DMS153 (cell line): ENCODE measurements around the gene HK1.
A peak's percentile ranks its signal among the peaks of the same experiment; 100 is the strongest.
"Not testable (repeated sequence)": the region's sequence is repeated elsewhere in the genome, so short reads cannot be mapped to it uniquely, and the experiment has no call there.

Experiments used
- DNase-seq: peaks from one replicate; lab custom pipeline; 2025; lab: John Stamatoyannopoulos, UW

Gene HK1

DNA sequence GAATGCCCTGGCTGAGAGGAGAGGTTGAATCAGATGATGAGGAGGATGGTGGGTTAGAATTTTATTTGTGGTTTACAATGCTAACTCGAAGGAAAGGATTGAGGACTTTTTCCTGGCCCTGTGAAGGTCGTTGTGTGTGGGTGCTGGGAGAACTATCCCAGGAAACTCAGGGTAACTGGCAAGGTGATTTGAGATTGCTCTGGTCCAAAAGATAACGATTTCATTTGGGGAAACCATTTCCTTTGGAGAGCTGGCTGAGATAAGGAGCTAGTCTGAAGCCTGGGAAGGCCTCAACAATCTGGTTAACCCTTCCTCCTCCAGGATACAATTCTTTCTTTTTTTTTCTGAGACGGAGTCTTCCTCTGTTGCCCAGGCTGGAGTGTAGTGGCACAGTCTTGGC lies 33.0 kb downstream of the HK1 start:
- DNase-seq, result no peak

DNA sequence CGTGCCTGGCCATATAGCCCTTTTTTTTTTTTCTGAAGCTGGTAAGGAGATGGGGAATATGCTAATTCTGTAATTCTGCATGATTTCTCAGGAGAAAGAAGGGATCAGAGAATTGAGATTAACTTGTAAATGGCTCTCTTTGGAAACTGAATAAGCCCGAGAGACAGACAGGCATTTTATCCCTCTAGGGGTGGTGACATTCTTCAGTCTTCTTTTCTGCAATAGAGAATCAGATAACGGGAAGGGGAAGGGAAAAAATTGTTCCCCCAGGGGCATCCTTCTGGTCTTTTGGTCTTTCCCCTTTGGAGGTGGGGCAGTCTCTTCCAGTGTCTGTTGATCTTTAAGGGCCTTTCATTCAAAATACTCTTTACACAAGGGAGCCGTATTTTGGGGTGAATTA lies 34.2 kb downstream of the HK1 start:
- no peak for DNase-seq

DNA sequence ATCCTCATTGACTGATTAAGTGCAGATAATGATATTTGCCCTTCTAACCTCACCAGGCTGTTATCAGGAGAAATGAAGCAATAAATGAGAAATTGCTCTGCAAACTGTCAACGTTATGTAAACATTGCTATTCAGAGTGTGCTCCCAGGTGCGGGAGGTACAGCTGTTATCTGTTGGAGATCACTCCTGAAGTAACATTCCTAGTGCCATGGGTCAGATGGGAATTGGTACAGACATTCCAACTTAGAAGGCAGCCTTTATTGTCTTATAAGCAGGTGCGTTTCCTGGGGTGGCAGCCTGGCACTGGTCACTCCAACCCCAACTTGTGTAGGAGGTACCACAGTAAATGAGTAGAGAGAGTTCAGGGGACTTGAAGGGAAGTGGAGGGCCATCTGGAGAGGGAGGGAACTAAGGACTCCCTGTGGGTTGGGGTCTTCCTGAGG lies 36.8 kb downstream of the HK1 start:
- DNase-seq, result no peak

- DNase-seq, result no peak
These were observed 37.5 kb downstream of the HK1 start for GRCh38 chr10:69315610-69316312.

DNA sequence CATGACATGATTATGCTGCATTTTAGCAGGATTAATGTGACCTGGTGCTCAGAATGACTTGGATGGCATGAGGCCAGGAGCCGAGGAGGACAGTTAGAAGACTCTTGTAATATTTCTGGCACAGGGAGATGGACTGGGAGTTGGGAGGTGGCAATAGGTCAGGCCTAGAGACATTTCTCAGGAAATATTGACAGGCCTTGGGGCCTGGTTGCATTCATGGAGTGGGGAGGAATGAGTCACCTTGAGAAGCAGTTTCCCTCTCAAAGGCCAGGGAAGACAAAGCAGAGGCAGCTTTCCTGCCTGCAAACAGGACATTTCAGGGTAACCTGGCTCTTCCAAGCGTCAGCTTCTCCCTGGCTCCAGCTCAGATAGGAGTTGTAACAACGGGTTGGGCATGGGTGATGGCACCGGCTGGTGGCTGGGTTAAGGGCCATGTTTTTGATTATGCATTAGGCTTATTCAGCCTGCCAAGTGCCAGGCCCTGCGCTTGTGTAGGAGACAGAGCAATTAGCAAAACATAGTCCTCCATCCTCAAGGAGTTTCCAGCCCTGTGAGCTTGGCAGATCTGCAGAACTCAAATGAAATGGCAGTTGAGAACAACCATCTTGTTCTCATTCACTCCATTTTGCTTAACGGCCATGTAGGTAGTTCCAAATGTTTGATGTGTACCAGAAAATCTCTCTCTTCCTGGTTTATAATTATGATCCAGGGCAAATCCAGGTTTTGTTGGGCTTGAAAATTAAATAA lies 38.2 kb downstream of the HK1 start:
- DNase-seq, result no peak

DNA sequence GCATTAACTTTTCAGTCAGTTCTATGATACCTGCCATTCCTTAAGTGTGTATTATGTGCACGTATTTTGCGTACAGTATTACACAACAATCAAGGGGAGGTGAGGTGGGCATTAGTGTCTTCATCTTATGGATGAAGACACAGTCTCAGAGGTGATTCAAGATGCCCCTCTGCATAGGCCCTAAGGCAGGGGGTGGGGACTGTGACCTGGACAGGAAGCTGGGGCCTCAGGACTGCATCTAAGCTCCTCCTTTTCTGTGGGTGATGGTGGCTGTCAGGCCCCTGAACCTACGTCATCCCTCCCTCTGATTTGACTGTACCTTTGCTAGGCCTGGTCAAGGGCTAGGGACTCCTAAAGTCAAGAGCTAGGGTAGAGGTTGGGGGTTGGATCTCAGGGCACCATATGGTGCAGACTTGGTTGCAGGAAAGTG lies 38.9 kb downstream of the HK1 start:
- DNase-seq, result no peak

- no peak for DNase-seq
These were observed 39.4 kb downstream of the HK1 start for GRCh38 chr10:69317626-69318105.

DNA sequence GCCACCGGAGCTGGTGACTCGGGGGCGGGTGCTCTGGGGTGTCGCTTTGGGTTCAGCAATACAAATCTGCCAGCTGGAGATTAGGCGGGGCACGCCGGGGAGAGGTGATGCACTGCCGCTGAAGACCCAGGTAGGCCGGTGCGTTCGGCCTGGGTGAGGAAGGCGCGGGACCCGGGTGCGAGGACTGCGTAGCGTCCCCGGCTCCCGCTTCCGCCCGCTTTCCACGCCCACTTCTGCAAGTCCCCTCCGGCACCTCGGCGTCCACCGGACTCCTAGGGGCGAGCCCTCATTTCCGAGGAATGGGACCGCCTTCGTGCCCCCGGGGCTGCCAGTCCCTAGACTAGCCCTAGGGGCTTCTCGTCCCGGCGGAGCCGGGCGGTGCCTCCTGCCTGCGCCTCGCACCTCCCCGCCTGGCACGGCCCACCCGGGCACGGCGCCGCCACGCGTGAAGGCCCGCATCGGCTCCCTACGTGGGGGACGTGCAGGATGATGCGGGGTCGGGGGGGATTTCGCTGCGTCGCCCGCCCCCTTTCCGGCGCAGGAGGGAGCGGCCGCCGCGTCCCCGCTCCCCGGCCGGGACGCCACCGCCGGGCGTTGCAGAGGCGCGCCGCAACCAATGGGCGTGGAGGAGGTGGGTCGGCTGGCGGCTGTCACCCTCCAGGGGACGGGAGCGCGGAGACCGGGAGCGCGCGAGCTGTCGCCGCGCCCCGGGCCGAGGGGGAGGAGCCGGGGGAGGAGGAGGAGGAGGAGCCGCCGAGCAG lies 40.0 kb downstream of the HK1 start:
- DNase-seq, result peak; percentile 72

DNA sequence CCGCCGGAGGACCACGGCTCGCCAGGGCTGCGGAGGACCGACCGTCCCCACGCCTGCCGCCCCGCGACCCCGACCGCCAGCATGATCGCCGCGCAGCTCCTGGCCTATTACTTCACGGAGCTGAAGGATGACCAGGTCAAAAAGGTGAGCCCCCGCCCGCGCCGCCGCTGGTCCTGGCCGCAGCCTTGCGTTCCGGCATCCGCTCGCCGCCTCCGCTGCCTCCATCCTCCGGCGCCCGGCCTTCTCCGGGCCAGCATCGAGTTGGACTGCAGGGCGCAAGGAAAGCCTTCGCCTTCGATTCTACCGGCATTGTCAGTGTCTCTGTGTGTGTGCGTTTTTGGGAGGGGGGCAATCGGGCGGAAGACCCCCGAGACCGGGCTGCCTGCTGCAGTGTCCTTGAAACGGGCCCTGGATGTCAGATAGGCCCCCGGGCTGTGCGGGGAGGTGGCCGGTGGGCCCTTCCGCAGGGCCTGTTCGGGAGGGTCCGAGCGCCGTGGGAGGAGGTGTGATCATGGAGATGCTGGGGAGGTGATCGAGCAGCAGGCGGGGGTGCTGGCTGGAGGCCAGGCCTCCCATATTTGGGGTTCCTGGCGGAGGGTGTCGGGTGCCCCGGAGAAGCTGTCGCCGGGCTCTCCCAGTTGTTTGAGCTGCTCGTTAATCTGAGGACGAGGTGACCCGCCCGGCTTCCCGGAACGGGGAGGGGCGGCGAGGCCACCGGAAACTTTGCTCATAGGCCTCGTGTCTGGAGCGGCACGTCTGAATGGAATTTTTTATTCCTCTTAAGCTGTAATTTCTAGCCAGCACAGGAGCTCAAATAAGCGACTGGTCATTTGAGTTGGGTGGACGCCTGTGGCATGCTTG lies 40.8 kb downstream of the HK1 start:
- DNase-seq, result no peak

DNA sequence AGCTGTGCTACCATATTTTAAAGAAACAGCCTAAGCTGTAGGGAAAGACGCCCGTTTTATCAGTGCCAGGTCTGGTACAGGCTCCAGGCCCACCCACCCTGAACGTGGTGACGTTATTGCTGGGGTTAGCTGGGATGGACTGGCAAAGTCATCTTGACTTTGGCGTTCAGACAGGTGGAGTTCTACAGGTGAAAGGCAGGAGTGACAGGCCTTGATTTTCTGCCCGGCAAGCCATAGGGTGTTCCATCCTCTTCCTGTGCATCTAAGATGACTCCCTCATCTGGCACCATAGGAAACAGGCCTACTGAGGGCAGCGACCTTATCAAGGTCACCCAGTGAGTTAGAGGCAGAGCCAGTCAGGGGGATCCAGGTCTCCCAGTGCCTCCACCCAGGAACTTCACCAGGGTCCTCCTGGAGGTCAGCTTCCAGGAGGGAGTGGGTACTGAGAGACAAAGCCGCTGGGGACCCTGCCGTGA lies 41.6 kb downstream of the HK1 start:
- DNase-seq, result no peak

GRCh38 chr10:69320521-69320920 lies 42.2 kb downstream of the HK1 start:
- DNase-seq, result no peak

- DNase-seq, result no peak
These were observed 42.9 kb downstream of the HK1 start for GRCh38 chr10:69321039-69321715.

DNA sequence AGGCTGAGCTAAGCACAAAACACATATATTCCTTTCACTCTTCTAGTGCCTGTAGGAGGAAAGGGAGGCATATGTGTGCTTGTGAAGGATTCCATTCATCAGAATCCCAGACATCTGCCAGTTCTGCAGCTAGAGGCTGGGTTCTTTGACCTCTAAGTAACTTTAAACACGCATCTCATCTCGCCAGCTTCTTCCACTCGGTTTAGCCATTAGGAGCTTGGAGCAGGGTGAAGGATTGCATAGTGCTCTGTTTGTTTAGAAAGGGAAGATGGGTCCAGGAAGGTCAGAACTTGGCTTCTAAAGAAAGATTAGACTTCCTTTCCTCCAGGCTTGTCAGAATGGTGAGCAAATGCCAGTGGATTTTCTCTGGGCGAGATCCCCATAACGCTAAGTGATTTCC lies 43.6 kb downstream of the HK1 start:
- DNase-seq, result no peak

DNA sequence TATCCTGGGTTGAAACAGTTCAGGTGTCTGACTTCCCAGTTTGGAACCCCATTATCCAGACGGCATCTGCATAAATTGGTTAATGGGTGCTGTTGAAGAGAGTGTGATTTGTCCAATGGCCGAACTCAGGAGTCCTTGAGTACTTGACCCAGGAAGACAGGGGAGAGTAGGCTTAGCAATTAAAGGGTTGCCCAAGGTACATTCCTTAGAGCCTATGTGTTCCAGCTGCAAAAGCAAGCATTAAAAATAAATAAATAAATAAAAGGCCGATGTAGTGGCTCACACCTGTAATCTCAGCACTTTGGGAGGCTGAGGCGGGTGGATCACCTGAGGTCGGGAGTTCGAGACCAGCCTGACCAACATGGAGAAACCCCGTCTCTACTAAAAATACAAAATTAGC lies 44.0 kb downstream of the HK1 start:
- DNase-seq, result not testable (repeated sequence)

- DNase-seq, result no peak
These were observed 45.3 kb downstream of the HK1 start for GRCh38 chr10:69323622-69324021.

DNA sequence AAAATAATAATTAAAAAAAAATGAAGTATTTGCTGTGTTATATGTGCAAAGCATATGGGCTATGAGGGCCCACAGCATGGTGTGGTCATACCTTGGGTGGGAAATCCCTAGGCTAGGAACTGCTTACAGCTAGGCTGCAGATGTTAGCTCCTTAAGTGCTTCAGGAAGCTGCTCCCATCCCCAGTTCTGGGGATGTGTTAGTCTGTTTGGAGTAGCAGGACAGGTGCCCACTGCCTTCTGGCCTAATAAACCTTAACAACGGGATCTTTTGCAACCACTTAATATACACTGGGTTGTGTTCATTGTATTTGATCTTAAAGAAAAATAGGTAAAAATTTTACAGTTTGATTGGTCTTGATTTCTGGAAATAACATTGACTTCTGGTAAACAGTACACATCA lies 46.3 kb downstream of the HK1 start:
- no peak for DNase-seq

DNA sequence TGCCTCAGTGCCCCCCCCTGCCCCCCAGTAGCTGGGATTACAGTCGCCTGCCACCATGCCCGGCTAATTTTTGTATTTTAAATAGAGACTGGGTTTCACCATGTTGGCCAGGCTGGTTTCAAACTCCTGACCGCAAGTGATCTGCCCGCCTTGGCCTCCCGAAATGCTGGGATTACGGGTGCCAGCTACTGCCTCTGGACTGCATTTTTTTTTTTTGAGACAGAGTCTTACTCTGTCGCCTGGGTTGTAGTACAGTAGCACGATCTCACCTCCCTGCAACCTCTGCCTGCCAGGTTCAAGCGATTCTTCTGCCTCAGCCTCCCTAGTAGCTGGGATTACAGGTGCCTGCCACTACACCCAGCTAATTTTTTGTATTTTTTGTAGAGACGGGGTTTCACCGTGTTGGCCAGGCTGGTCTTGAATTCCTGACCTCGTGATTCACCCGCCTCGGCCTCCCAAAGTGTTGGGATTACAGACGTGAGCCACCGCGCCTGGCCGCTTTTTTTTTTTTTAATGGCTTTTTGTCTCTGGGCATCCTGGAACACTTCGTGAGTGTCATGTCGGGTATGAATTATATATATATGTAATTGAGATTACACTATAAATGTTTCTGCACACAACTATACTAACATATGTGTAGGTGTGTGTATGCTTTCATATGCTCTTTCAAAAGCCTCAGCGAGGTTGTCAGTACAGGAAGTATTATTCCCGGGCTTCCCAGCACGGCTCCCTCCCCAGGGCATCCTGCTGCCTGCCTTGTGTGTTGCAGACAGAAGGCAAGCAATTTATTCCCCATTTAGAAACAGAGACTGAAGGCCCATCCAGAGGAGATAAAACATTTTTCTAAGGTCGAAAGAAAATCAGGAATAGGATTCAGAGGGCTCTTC lies 47.6 kb downstream of the HK1 start:
- peak; percentile 40 for DNase-seq

- no peak for DNase-seq
These were observed 48.4 kb downstream of the HK1 start for GRCh38 chr10:69326692-69327091.

GRCh38 chr10:69327463-69328379 lies 49.4 kb downstream of the HK1 start:
- DNase-seq, result no peak
